SIG-M5 (cell line): Measurements from ENCODE around the gene UBFD1.
"Not testable (repeated sequence)": the region's sequence is repeated elsewhere in the genome, so short reads cannot be mapped to it uniquely, and the experiment has no call there.

Source experiments
- DNase-seq: peaks from one replicate; lab custom pipeline; 2025; lab: John Stamatoyannopoulos, UW

Gene UBFD1

DNA sequence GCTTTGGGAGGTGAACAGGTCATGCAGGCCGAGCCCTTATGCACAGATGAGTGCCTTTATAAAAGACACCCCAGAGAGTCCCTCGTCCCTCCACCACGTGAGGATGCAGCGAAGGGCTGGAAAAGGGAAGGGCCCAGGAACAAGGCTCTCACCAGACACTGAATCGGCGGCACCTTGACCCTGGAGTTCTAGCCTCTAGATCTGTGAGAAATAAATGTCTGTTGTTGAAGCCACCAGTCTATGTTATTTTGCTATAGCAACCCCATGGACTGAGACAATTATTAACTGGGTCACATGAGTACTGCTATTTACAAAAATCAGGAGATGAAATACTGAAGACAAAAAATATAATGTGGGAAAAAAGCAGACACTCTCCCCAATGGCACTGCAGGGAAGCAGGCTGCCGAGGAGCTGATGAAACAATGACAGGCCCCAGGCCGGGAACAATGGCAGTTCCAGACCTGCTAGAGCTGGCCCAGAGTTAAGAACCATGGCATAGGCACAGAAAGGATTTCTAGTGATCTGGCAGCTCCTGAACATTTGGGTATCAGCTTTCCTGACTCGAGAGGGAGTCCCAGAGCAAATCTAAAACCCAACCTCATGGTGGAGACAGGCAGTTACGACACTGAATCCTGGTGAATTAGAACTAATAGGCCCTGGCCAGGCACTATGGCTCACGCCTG, 29.4 kb upstream of the UBFD1 start:
- DNase-seq: no peak

DNA sequence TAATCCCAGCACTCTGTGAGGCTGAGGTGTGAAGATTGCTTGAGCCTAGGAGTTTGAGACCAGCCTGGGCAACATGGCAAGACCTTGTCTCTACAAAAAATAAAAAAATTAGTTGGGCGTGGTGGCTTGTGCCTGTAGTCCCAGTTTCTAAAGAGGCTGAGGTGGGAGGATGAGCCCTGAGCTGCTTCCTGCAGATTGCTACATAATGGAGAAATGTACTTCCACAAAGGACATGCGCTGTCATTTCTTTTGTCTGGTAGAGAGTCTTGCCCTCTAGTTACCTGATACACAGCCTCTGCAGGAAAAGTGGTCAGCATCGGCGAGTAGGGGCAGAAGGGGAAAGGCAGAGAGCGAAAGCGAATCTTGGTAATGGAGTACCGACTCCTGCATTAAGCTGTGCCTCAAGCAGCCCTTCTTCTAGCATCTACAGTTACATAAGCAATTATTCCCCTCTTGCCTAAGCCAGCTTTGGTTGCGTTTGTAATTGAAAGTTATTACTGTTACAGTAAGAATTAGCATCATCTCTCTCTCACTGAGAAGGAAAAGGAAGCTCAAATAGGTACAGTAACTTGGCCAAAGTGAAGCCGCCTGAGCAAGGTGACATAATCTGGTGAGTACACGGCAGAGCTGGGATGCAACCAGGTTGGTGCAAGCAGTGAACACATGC, 28.8 kb upstream of the UBFD1 start:
- no peak for DNase-seq

DNA sequence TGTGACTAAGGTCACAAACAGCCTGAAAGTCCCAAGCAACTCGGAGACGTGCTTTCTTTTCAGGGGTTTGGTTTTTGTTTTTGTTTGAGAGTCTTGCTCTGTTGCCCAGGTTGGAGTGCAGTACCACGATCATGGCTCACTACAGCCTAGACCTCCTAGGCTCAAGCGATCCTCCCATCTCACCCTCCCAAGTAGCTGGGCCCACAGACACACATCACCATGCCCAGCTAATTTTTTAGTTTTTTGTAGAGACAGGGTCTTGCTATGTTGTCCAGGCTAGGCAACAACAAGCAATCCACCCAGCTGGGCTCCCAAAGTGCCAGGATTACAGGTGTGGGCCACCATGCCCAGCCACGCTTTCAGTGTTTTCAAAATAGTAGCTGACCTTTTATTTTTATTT, 27.5 kb upstream of the UBFD1 start:
- DNase-seq: no peak

DNA sequence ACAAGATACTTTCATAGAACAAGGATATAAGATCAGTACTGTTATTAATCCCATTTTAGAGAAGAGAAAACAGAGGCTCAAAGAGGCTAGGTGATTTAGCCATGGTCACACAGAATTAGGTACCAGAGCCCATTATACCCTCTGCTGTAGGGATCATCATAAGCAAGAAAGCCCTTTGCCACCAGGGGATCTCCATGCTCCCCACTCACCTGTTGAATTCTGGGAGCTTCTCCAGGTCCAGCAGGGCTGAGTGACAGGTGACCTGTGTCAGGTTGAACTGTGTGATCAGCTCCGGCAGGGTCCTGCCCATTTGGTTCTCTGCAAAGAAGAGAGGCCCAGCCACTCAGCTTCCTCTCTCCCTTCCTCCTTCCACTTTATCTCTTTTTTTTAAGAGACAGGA, 25.1 kb upstream of the UBFD1 start:
- no peak for DNase-seq

DNA sequence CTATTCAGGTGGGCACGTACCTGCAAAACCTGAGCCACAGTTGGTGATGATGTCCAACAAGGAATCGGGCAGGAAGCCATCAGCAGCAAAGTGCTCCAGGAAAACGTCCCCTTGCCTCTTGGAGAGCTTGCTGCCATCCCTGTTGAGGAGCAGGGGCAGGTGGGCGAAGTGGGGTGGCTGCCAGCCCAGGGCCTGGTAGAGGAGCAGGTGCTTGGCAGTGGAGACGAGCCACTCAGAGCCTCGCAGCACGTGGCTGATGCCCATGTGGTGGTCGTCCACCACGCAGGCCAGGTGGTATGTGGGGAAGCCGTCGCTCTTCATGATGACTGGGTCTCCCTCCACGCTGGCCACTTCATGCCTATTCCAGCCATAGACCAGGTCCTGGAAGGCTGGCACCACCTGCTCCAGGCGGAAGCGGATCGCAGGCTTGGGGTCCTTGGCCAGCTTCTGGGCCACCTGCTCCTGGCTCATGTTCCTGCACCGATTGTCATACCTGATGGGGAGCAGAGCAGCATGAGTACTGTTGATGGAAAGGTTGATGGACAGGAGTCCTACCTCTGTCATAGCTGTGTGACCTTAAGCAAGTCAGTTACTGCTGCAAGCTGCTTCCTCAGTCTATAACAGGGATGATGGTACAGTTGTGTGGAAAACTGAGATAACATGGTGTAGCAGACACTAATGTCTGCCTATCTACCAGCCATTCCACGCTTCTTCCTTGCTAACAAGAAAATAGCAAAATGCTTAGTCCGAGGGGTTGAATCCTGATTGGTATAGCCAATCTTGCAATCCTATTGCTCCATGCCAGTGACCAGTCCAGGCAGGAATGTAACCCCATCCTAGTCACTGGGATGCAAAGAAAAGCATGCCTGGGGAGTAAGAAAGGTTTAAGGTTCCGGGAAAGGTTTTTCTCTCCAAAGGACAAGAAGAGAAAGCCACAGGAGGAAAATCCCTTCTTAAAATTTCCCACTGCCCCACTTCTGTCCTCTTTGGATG, 22.4 kb upstream of the UBFD1 start:
- DNase-seq: no peak

DNA sequence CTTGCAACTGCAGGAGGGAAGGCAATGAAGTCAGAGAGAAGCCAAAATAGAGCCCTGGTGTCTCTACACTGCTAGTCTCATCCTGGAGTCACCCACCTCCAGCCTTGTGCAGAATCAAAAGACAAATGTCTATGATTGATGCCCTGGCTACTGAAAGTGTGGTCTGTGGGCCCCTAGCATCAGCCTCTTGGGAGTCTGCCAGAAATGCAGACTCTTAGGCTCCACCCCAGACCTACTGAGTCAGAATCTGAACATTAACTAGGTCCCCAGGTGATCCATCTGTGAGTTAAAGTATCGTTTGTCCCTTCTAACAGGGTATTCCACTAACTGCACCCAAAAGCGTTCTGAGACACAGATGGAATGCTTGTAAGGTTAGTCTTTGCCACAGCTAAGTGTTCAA, 21.6 kb upstream of the UBFD1 start:
- no peak for DNase-seq

DNA sequence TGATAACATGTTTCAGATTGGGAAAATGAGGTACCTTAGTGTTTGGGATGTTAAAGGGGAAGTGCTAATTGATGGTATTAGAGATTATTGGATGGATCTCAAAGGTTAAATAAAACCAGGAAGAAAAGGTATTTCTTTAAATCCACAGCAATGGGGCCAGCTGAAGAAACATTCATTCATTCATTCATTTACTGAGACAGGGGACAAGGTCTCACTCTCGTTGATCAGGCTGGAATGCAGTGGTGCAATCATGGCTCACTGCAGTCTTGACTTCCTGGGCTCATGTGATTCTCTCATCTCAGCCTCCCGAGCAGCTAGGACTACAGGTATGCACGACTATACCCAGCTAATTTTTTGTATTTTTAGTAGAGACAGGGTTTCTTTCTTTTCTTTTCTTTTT, 20.1 kb upstream of the UBFD1 start:
- DNase-seq: no peak

DNA sequence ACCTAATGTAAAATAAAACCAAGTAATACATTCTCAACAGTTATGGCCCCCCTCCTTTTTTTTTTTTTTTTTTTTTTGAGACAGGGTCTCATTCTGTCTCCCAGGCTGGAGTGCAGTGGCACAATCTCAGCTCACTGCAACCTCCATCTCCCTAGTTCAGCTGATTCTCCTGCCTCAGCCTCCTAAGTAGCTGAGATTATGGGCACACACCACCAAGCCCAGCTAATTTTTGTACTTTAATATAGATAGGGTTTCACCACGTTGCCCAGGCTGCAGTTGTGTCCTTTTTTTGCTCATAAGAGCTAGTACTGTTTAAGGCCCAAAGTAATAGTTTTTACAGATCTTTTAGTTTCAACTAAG, 18.6 kb upstream of the UBFD1 start:
- DNase-seq: no peak

DNA sequence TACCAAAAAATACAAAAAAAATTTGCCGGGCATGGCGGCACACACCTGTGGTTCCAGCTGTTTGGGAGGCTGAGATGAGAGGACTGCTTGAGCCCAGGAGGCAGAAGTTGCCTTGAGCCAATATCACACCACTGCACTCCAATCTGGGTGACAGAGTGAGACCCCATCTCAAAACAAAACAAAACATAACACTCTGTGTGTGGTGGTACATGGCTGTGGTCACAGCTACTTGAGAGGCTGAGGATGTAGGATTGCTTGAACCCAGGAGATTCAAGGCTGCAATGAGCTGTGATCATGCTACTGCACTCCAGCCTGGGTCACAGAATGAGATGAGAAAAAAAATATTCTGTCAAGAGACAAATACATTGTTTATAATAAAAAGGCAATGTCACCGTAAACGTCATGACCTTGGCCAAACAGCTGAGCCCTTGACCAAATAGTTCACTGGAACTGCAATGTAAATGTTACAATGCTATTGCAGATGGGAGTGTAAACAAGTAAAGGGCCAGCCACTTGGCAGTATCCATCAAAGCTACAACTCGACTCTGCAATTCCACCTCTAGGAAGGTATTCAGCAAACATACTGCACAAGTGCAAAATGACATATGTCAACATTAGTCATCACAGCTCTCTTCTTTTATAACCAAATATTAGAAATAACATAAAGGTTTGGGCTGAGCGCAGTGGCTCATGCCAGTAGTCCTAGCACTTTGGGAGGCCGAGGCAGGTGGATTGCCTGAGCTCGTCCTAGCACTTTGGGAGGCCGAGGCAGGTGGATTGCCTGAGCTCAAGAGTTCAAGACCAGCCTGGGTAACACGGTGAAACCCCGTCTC, 17.3 kb upstream of the UBFD1 start:
- DNase-seq: no peak

DNA sequence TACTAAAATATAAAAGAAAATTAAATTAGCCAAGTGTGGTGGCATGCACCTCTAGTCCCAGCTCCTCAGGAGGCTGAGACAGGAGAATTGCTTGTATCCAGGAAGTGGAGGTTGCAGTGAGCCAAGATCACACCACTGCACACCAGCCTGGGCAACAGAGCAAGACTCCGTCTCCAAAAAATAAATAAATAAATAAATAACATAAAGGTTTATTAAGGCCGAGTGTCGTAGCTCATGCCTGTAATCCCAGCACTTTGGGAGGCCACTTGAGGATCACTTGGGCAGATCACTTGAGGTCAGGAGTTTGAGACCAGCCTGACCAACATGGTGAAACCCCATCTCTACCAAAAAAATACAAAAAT, 16.7 kb upstream of the UBFD1 start:
- not testable (repeated sequence) for DNase-seq

DNA sequence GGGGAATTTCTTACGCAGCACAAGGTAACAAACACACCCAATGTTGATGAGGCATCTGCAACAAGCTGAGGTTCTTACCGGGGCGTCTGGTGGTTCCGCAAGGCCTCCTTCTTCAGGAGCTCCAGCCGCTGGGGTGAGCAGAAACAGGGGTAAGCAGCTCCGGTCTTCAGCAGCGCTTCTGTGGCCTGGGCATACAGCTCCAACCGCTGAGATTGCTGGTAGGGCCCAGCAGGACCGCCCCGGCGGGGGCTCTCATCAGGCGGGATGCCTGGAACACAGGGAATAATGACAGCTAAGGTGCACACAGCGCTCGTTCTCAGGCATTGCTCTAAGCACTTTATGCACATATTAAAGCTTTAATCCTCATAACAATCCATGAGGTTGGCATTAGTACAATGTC, 13.1 kb upstream of the UBFD1 start:
- DNase-seq: no peak

DNA sequence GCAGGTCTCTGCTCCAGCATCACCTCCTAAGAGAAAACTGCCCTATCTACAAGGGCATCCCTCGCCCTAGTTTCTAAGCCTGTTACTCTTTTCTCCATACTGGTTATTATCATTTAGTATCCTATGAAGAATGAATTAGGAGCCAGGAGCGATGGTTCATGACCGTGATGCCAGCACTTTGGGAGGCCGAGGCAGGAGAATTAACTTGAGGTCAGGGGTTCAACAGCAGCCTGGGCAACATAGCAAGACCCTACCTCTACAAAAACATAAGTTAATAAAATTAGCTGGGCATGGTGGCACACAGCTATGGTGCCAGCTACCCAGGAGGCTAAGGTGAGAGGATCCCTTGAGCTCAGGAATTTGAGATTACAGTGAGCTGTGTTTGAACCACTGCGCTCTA, 7.6 kb upstream of the UBFD1 start:
- no peak for DNase-seq

DNA sequence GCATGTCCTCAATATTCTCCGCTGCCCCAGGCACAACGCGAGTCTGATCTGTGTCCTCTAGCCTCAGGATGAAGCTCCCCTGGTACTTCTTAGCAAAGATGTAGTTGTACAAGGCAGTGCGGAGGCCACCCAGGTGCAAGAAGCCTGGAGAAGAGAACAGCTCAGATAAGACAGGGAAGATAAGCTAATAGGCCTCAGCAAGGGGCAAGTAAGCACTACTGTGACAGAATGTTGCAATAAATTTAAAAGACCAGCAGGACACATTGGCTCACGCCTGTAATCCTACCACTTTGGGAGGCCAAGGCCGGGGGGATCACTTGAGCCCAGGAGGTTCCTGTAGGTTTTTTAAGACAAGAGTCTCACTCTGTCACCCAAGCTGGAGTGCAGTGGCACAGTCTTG, 5.4 kb upstream of the UBFD1 start:
- DNase-seq: no peak

DNA sequence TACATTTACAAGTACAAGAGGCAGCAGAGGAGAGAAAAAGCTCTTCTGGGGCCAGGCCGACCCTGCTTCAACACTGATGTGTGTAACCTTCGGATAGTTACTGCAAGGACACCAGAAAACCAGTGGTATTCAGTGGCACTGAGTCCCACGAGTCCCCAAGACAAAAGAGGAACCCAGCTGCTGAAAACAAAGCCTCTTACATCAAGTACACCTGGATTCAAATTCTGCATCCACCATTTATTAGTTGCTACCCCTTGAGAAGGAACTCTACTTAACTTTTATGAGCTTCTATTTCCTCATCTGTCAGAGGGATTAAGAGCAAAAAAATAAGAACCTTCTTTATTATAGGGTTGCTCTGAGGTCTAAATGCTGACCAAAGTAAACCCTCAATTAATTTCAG, 3.0 kb upstream of the UBFD1 start:
- DNase-seq: no peak

DNA sequence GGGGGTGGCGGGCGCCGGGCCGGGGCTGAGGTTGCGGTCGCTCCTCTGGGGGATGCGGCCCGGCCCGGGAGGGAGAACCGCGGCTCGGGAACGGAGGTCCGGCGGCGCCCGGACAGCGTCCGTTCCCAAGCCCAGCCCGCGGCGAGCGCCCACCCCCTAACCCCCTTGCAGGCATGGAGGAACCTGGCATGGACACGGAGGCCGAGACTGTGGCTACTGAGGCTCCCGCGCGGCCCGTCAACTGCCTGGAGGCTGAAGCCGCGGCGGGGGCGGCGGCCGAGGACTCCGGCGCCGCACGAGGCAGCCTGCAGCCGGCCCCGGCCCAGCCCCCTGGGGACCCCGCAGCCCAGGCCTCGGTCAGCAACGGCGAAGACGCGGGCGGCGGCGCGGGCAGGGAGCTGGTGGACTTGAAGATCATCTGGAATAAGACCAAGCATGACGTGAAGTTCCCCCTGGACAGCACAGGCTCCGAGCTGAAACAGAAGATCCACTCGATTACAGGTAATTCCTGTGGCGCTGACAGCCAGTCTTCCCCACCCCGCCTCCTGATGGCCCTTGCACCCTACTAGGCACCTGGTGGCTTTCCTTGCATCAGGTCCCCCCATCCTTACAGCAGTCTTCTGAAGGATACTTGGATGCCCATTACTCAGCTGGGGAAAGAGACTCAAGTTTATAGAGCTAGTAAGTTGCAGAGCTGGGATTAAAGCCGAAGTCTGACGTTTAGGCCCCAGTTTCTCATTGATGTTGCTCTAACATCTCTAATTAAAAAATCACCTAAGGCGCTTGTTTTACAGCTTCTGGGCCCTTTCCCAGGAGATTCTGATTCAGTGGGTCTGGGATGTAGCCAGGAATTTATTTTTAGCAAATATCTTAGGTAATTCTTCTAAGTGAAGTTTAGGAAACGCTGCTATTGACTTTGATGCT, 514 bp downstream of the UBFD1 start:
- DNase-seq: no peak

DNA sequence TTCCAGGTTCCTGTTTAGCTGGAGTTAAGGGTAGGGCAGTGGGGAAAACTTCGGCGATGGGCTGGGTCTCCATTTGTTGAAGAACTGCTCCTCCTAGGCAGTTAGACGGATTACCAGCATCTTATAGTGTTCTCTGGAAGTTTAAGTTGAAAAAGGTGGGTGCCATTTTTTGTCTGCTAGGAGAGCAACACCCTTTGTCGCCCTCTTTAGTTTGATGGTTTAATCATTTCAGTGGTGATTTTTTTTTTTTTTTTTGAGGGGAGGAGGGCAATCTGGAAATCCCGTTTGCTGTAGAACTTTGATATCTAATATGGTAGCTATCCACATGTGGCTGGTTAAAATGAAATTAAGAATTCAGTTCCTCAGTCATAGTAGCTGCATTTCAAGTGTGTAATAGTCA, 4.1 kb downstream of the UBFD1 start:
- no peak for DNase-seq

DNA sequence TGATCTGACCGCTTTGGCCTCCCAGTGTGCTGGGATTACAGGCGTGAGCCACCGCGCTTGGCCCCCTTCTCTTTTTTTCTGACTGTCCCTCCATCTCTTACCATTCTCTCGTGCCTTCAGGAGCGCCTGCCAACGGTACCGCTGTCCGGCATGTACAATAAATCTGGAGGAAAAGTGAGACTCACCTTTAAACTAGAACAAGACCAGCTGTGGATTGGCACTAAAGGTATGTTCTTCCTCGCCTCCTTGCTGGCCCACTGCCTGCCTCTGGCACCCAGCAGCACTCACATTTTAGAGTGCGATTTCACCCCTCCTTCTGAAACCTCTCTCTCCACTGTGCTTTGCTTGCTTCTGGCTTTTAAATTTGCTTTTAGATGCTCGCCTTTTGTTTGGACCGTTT, 5.0 kb downstream of the UBFD1 start:
- DNase-seq: no peak

DNA sequence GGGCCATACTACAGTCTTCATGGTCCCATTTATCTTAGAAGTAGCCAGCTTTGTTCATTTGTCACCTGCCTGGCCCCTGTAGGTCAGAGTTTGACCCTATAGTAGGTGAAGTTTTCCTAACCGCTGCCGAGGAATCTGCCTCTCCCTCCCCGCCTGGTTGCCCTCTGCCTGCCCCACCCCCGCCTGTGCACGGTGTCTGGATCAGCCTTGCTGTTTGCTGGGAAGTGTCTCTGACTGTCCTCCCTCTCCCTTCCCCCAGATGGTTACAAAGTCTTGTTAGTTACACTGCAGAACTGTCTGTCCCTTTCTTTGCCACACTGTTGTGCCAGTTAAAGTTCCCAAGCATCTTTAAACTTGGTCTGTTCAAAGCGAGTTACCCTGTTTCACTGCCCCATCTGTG, 5.7 kb downstream of the UBFD1 start:
- DNase-seq: no peak

DNA sequence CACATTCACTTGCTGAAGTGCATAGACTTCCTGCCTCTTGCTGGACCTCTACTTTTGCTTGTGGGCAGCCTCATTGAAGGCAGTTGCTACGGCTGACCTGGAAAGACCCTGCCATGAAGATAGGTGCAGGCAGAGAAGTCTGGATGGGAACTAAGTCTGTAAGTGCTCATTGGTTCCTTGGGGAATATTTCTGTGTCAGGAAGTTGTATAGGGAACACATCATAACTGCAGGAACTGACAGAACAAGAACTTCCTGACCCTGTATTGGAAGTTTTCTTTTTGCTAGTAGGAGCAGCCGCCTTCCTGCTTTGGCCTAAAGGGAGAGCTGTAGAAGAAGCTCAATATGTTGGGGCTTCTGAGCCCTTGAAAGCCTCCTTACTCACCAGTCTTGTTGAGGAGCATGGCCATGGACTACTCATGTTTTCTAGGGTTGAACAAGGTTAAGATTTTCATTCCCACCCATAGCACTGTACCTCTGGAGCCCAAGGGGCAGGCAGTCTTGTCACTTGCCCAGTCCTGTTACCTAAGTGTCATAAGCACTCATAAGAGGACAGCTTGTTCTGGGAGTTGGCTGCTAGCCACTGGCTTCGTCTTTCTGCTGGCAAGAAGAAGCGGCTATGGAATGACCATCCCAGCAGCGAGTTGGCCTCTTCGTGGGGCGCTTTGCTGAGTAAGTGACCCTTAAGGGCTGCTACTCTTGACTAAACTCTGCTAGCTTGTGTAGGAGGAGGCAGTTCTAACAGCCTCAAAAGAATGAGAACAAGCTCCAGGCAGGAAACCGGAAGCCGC, 7.2 kb downstream of the UBFD1 start:
- DNase-seq: no peak

DNA sequence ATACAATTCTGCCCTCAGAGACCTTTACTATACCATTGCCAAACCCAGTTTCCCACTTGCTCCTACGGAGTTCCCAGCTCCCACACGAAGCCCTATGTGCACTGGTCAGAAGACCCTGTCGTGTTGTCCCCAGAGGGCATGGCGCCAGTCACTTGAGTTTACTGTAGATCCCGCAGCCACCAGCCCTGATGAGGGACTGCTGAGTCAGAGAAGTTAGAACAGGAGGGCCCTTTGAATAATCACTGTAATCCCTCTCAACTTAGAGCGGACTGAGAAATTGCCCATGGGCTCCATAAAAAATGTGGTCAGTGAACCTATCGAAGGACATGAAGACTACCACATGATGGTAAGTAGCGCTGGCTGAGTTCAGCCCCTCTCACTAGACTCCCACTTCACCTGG, 9.2 kb downstream of the UBFD1 start:
- DNase-seq: no peak
